ENCODE data around the gene PSD.

DNA sequence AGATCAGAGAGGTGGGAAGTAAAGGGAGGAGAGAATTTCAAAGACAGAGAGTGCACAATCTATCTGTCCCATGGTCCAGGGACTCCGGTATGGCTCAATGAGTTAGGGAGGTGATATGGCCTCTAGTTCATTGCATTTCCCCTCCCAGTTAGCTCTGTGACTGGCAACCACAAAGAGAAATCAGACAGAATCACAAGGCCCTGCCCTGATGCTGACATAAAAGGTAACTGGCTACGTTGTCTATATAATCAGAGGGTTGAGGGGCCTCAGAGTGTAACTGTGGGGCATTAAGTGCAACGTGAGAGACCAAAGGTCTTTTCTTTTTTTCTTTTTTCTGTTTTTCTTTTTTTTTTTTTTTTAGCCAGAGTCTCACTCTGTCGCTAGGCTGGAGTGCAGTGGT, 40.1 kb upstream of the PSD start:
- no peak for TF ChIP-seq FOXK2 (IDR thresholded peaks at IDR 0.05)
- no peak for TF ChIP-seq CTBP1 (IDR thresholded peaks at IDR 0.05; ENCODE audit: borderline replicate concordance)
- TF ChIP-seq SP1 (IDR thresholded peaks at IDR 0.05), result no peak
- TF ChIP-seq SUZ12 (IDR thresholded peaks at IDR 0.05), result no peak
- TF ChIP-seq FOXM1 (IDR thresholded peaks at IDR 0.05; ENCODE audit: borderline replicate concordance), result no peak
- TF ChIP-seq LEF1 (IDR thresholded peaks at IDR 0.05; ENCODE audit: borderline replicate concordance), result no peak
- no peak for TF ChIP-seq ARNT (IDR thresholded peaks at IDR 0.05)
- no peak for TF ChIP-seq BHLHE40 (IDR thresholded peaks at IDR 0.05; ENCODE audit: borderline replicate concordance)
